ENCODE data around the gene SMC1B.

GRCh38 chr22:45335854-45336522, 77.4 kb downstream of the SMC1B start:
- TF ChIP-seq CTCF (conservative IDR thresholded peaks at IDR 0.05; ENCODE audit: low read depth in 2 of 2) (no peak), EZH2 (IDR thresholded peaks at IDR 0.05; ENCODE audit: low read depth, unreplicated experiment) (no peak), EZH2phosphoT487 (IDR thresholded peaks at IDR 0.05; ENCODE audit: unreplicated experiment) (no peak), REST (IDR thresholded peaks at IDR 0.05; ENCODE audit: unreplicated experiment) (no peak), POLR2AphosphoS5 (IDR thresholded peaks at IDR 0.05; ENCODE audit: low read depth) (no peak), ETS1 (IDR thresholded peaks at IDR 0.05) (no peak), ZNF462 (CRISPR knock-in tag; IDR thresholded peaks at IDR 0.05) (no peak), CREB1 (CRISPR knock-in tag; IDR thresholded peaks at IDR 0.05; ENCODE audit: low read depth) (no peak), NANOG (IDR thresholded peaks at IDR 0.05; ENCODE audit: borderline replicate concordance) (no peak)
